Brain microvascular endothelial cell (primary cell): ENCODE results near the gene ESRRB.

ENCODE experiments used
- DNase-seq: peaks from one replicate; pipeline ENCODE4 v3.0.0-alpha.2; 2020
- H3K27ac ChIP-seq: fragments of 250-450 bp; sonication (Bioruptor Pico); 2 replicates; pipeline ENCODE4 v1.5.1; 2020; ENCODE audit warnings: mild to moderate bottlenecking, moderate library complexity
- H3K27me3 ChIP-seq: fragments of 250-450 bp; sonication (Bioruptor Pico); replicated peaks from 2 replicates; pipeline ENCODE4 v1.5.1; 2020; ENCODE audit warnings: mild to moderate bottlenecking
- H3K36me3 ChIP-seq: fragments of 250-450 bp; sonication (Bioruptor Pico); replicated peaks from 2 replicates; pipeline ENCODE4 v1.5.1; 2020; ENCODE audit warnings: mild to moderate bottlenecking
- H3K4me3 ChIP-seq: 2 replicates; pipeline ENCODE4 v1.5.1; 2011; ENCODE audit warnings: low read depth, mild to moderate bottlenecking, control low read depth, low read length, moderate library complexity
- in situ Hi-C: cut with HindIII; loops from 2 replicates; pipeline ENCODE4 v1.10.0; 2017; ENCODE audit warnings: low sequenced_read_pairs, low pct_ligation_motif_present
- TF ChIP-seq, protein P1 (sequence below): IDR thresholded peaks from 2 replicates; pipeline ENCODE4 v1.5.1; 2011; ENCODE audit warnings: low read depth, mild to moderate bottlenecking, moderate library complexity, low read length, control low read depth, inconsistent platforms; ENCODE audit errors: missing control alignments

The ESRRB gene

DNA sequence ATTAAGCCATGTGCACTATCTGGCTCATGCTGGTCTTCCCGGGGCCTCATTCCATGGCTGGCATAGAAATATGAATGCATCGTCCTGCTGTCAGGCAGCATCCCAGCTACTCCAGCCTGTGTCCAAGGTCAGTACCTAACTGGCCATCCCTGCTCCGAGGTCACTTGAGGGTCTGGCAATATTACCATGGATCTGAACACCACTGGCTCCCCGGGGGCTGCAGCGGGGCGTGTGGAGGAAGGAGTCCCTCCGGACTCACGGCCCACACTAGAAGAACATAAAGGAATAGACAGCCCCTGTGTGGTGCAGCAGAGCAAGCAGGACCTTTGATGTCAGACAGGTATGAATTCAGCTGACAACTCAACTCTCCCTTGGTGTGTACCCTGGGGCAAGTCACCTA, 19.2 kb downstream of the ESRRB start:
- in situ Hi-C loops: no loop called here
- no peaks in the 10 kb centered on the region for H3K27me3 ChIP-seq
- TF ChIP-seq, protein P1, sequence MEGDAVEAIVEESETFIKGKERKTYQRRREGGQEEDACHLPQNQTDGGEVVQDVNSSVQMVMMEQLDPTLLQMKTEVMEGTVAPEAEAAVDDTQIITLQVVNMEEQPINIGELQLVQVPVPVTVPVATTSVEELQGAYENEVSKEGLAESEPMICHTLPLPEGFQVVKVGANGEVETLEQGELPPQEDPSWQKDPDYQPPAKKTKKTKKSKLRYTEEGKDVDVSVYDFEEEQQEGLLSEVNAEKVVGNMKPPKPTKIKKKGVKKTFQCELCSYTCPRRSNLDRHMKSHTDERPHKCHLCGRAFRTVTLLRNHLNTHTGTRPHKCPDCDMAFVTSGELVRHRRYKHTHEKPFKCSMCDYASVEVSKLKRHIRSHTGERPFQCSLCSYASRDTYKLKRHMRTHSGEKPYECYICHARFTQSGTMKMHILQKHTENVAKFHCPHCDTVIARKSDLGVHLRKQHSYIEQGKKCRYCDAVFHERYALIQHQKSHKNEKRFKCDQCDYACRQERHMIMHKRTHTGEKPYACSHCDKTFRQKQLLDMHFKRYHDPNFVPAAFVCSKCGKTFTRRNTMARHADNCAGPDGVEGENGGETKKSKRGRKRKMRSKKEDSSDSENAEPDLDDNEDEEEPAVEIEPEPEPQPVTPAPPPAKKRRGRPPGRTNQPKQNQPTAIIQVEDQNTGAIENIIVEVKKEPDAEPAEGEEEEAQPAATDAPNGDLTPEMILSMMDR: no peak
- no peak overlapping the region for H3K4me3 ChIP-seq
- no peak for DNase-seq
- H3K27ac ChIP-seq: no peak overlapping the region
- H3K36me3 ChIP-seq: no peaks in the 10 kb centered on the region

DNA sequence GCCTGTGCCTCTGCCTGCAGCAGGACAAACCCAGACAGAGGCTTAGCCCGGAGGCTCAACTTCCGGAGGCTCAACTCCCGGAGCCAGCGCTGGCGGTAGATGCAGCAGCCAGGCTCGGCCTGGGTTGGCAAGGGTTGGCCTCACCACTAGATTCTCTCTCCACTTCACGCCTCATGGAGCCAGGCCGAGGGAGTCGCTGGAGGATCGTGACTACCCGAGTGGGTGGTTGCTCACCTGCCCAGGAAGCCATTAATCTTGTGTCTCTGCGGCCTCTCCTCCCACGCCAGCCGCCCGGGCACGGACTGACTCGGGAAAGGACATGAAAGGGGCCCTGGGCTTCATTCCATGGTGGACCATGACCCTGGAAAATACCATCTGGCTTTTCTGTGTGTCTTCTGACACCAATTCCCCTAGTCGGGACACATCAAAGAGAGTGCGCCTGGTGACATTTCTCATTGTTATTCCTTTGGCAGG, 20.8 kb downstream of the ESRRB start:
- Histone ChIP-seq H3K36me3 (no peaks in the 10 kb centered on the region), H3K27ac (no peak overlapping the region), H3K27me3 (no peaks in the 10 kb centered on the region), H3K4me3 (no peak overlapping the region)
- DNase-seq: no peak
- TF ChIP-seq, protein P1: no peak
- in situ Hi-C loops: no loop called here

DNA sequence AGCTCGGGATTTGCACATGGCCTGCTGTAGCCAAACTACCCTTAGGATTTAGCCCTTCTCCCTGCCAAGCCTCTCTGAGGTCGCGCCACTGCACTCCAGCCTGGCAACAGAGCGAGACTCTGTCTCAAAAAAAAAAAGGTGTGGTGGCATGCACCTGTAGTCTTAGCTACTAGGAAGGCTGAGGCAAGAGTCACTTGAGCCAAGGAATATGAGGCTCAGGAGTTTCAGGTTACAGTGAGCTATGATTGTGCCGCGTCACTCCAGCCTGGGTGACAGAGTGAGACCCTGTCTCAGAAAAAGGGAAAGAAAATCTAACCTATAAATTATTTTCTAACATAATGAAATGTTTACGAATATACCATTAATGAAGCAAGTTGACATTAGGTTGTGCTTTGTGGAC, 29.7 kb downstream of the ESRRB start:
- Histone ChIP-seq H3K27ac (no peak overlapping the region), H3K27me3 (no peaks in the 10 kb centered on the region), H3K36me3 (no peaks in the 10 kb centered on the region), H3K4me3 (no peak overlapping the region)
- in situ Hi-C loops: no loop called here
- TF ChIP-seq, protein P1: no peak
- no peak for DNase-seq

DNA sequence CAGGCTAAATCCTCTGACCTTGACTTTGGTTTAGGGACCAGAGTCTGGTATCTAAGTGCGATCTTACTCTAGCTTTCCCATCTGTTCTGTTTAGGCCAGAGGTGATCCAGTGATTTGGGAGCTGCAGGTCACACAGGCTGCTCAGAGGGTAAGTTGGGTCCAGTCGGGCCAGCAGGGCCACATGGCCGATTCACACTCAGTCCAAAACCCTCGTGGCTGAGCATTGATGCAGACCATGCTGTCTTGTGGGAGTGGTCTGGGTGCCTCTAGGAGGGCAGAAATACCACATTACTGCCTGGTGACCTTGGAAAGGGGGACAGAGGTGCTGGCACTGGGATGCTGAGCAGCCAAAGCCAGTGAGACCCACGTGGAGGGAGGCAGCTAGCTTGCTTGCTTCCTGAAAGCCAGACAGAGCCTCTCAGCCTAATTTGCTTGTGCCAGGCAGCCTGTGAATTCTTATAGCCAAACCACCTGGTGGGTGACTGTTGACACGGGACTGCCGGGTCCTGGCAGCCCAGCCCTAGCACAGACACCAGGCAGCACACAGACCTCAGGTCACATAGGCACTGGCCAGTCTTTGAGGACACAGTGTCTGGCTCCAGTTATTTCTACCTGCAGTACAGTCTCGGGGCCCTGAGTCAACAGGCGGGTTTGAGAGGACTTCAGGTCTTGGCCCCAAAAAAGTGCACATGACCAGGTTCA, 31.7 kb downstream of the ESRRB start:
- DNase-seq: no peak
- no peak overlapping the region for H3K4me3 ChIP-seq
- in situ Hi-C loops: no loop called here
- no peaks in the 10 kb centered on the region for H3K36me3 ChIP-seq
- peaks cover 4% of the 10 kb centered on the region for H3K27me3 ChIP-seq
- TF ChIP-seq, protein P1: no peak
- no peak overlapping the region for H3K27ac ChIP-seq

DNA sequence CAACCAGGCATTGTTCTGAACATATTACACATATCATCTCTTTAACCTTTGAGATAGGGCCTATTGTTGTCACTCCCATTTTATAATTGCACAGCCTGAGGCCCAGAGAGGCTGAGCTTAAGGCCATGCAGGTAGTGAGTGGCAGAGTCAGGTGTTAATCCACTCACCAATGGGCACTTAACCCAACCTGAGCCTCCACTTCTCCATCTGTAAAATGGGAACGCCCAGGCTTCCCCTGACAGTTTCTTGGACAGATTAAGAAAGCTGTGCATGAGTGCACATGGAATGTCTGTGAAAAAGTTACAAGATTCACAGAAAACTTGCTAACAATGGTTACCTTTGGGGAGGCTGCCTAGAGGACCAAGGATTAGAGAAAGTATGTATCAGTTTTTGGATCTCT, 32.9 kb downstream of the ESRRB start:
- in situ Hi-C loops: no loop called here
- H3K27me3 ChIP-seq: peaks cover 4% of the 10 kb centered on the region

More for the DNA sequence above, 32.9 kb downstream of the ESRRB start:
- H3K27ac ChIP-seq: no peak overlapping the region
- no peak overlapping the region for H3K4me3 ChIP-seq
- DNase-seq: no peak
- TF ChIP-seq, protein P1: no peak
- no peaks in the 10 kb centered on the region for H3K36me3 ChIP-seq
